Bronchial epithelial cell (primary cell): ENCODE results near the gene CTXN1. TPM values are rescaled to one million over a fixed set of nuclear protein-coding genes. Genes with fewer than 3 reads are reported as not detected.

Experiments used
- DNase-seq: peaks from one replicate; pipeline ENCODE4 v3.0.0-alpha.2; 2010; ENCODE audit warnings: low read depth
- FAIRE-seq: peaks from 2 replicates; lab custom pipeline; 2011; peaks lifted over from hg19 to GRCh38; lab: Jason Lieb, UNC
- H3K27me3 ChIP-seq: 2 replicates; pipeline ENCODE4 v1.5.1; 2011; ENCODE audit warnings: low read length; ENCODE audit not compliant: control insufficient read depth, insufficient read depth
- H3K36me3 ChIP-seq: 2 replicates; pipeline ENCODE4 v1.5.1; 2011; ENCODE audit warnings: low read length; ENCODE audit not compliant: control insufficient read depth, insufficient read depth
- H3K4me3 ChIP-seq: 2 replicates; pipeline ENCODE4 v1.5.1; 2011; ENCODE audit warnings: mild to moderate bottlenecking, low read depth, low read length, control low read depth
- total RNA-seq: library from RNA; depleted of rRNA; stranded (reverse); fragments of >200 nt; gene quantifications from 2 replicates; pipeline ENCODE4 v1.2.1, GENCODE V29; 2014
- TF ChIP-seq, protein P1 (sequence below): IDR thresholded peaks from 2 replicates; pipeline ENCODE4 v1.5.1; 2011; ENCODE audit warnings: mild to moderate bottlenecking, moderate library complexity, low read length, control low read depth, inconsistent platforms; ENCODE audit not compliant: insufficient read depth, severe bottlenecking

CTXN1 gene
- total RNA-seq, 1 donor from 2014 or later = 0.26 TPM

- FAIRE-seq (no peak), DNase-seq (no peak)
- TF ChIP-seq, protein P1, sequence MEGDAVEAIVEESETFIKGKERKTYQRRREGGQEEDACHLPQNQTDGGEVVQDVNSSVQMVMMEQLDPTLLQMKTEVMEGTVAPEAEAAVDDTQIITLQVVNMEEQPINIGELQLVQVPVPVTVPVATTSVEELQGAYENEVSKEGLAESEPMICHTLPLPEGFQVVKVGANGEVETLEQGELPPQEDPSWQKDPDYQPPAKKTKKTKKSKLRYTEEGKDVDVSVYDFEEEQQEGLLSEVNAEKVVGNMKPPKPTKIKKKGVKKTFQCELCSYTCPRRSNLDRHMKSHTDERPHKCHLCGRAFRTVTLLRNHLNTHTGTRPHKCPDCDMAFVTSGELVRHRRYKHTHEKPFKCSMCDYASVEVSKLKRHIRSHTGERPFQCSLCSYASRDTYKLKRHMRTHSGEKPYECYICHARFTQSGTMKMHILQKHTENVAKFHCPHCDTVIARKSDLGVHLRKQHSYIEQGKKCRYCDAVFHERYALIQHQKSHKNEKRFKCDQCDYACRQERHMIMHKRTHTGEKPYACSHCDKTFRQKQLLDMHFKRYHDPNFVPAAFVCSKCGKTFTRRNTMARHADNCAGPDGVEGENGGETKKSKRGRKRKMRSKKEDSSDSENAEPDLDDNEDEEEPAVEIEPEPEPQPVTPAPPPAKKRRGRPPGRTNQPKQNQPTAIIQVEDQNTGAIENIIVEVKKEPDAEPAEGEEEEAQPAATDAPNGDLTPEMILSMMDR = no peak
- H3K4me3 ChIP-seq = no peak overlapping the region
- H3K27me3 ChIP-seq = peaks cover 11% of the 10 kb centered on the region
- H3K36me3 ChIP-seq = no peaks in the 10 kb centered on the region
These were observed 48.6 kb downstream of the CTXN1 start for GRCh38 chr19:7877249-7877836.

DNA sequence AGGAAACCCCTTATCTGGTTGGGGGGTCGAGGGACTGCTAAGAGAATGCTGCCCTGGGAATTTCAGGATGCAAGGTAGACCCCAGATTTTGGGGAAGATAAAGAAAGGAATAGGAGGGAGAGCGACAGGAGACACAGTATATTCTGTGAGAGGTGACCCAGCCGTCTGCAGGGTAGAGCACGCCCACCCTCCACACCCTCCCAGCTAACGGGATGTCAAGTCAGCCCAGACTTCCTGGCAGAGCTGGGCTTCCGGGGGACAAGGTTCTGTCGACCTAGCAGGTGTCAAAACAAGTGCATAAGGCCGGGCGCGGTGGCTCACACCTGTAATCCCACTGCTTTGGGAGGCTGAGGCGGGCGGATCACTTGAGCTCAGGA, 51.0 kb downstream of the CTXN1 start:
- Histone ChIP-seq H3K4me3 (no peak overlapping the region), H3K36me3 (no peaks in the 10 kb centered on the region), H3K27me3 (peaks cover 11% of the 10 kb centered on the region)
- no peak for FAIRE-seq
- DNase-seq = no peak
- TF ChIP-seq, protein P1 = no peak

Other genes with a start within 250 kb of the CTXN1 start
- gene MCEMP1, start 249.0 kb downstream of the CTXN1 start, total RNA-seq = not detected in 2 replicates
- gene TRAPPC5, start 245.3 kb downstream of the CTXN1 start, total RNA-seq = 29.2 and 141 TPM in 2 replicates
- gene FCER2, start 224.0 kb downstream of the CTXN1 start, total RNA-seq = not detected in 2 replicates
- not detected in 2 replicates for gene CLEC4G, start 194.0 kb downstream of the CTXN1 start, total RNA-seq
- gene CD209, start 178.6 kb downstream of the CTXN1 start, total RNA-seq = not detected in 2 replicates
- gene CLEC4M, start 162.9 kb downstream of the CTXN1 start, total RNA-seq = not detected in 2 replicates
- gene EVI5L, start 95.9 kb downstream of the CTXN1 start, total RNA-seq = 9.2 and 19.5 TPM in 2 replicates
- 0.13 TPM in 1 of 2 replicates, not detected in the other for gene PRR36, start 51.7 kb downstream of the CTXN1 start, total RNA-seq
- gene LRRC8E, start 37.6 kb downstream of the CTXN1 start, total RNA-seq = 7.6 and 13.2 TPM in 2 replicates
- 10.0 and 11.9 TPM in 2 replicates for gene MAP2K7, start 22.3 kb downstream of the CTXN1 start, total RNA-seq
- 1.8 and 1.9 TPM in 2 replicates for gene TGFBR3L, start 11.3 kb downstream of the CTXN1 start, total RNA-seq
- gene SNAPC2, start 5.8 kb downstream of the CTXN1 start, total RNA-seq = 13.4 and 15.9 TPM in 2 replicates
- gene TIMM44, start 17.5 kb upstream of the CTXN1 start, total RNA-seq = 96.1 and 146 TPM in 2 replicates
- gene ELAVL1, start 79.5 kb upstream of the CTXN1 start, total RNA-seq = 26.5 and 37.4 TPM in 2 replicates
- not detected in 2 replicates for gene CCL25, start 126.6 kb upstream of the CTXN1 start, total RNA-seq
- gene FBN3, start 223.5 kb upstream of the CTXN1 start, total RNA-seq = not detected in 2 replicates